Measurements from ENCODE around the gene FGD2. TPM values are rescaled to one million over a fixed set of nuclear protein-coding genes. Genes with fewer than 3 reads are reported as not detected.

Gene FGD2
- total RNA-seq, 1 experiment from 2014 or later = 0.13 TPM

GRCh38 chr6:36985417-36985807 is 20.0 kb upstream of the FGD2 start:
- no peak overlapping the region for H2BK15ac ChIP-seq (ENCODE audit: low read depth, low read length)
- H3K4me3 Mint-ChIP-seq = no peak overlapping the region
- H3K4me2 ChIP-seq (ENCODE audit: insufficient read depth, insufficient read length, low read length) = peak overlapping the region; percentile 78
- no peak overlapping the region for H4K5ac ChIP-seq (ENCODE audit: insufficient read length, low read depth, low read length)
- H3K27ac ChIP-seq (ENCODE audit: insufficient read length, low read depth, low read length) = no peak overlapping the region
- H2BK5ac ChIP-seq (ENCODE audit: insufficient read length, low read length) = no peak overlapping the region
- WGBS (ENCODE audit: extremely low coverage, insufficient read length, low lambda C conversion rate) = no CpG with 5 or more reads among the region's 15 CpGs
- no peak for TF ChIP-seq CTCF (conservative IDR thresholded peaks at IDR 0.05)
- peak overlapping the region; percentile 88 for H3K9ac ChIP-seq (ENCODE audit: extremely low read depth, insufficient read length, low read length)
- no peak overlapping the region for H4K91ac ChIP-seq (ENCODE audit: insufficient read length, low read depth, low read length)
- H3K56ac ChIP-seq (ENCODE audit: insufficient read length, low read depth, low read length) = no peak overlapping the region
- H3K4me1 ChIP-seq (ENCODE audit: insufficient read depth, low read length) = peaks cover 14% of the 10 kb centered on the region; the same call in 1 of the 2 replicates
- no peak overlapping the region for H3K4ac ChIP-seq (ENCODE audit: low read depth, low read length)
- no peak for DNase-seq
- no peak overlapping the region for H2AK5ac ChIP-seq (ENCODE audit: insufficient read length, low read length)
- H3K23ac ChIP-seq (ENCODE audit: insufficient read length, low read depth, low read length) = no peak overlapping the region
- no peak overlapping the region for H4K8ac ChIP-seq (replicated peaks; ENCODE audit: insufficient read length, low read depth, low read length)
- peak overlapping the region in 1 of 3 experiments; percentile 83; a peak in 1 of 7 replicates for H3K27ac Mint-ChIP-seq
- no peaks in the 10 kb centered on the region for H3K79me1 ChIP-seq (ENCODE audit: insufficient read depth, low read depth, low read length, poor library complexity, severe bottlenecking)
- H3K14ac ChIP-seq (ENCODE audit: insufficient read depth, low read length) = peak overlapping the region; percentile 71
- peaks cover 26% of the 10 kb centered on the region in 2 experiments for H3K4me1 Mint-ChIP-seq
- H2BK20ac ChIP-seq (ENCODE audit: low read depth, low read length, poor library complexity, severe bottlenecking) = no peak overlapping the region
- no peaks in the 10 kb centered on the region for H3K9me3 Mint-ChIP-seq
- H3K27me3 Mint-ChIP-seq (ENCODE audit: low read depth) = no peaks in the 10 kb centered on the region
- H2BK12ac ChIP-seq (ENCODE audit: insufficient read length, low read depth, low read length) = no peak overlapping the region
- H4K20me1 ChIP-seq (ENCODE audit: control insufficient read depth, insufficient read depth, insufficient read length) = no peaks in the 10 kb centered on the region
- H3K36me3 Mint-ChIP-seq (ENCODE audit: insufficient read depth in 1 of 3, low read depth in 3 of 3) = peaks cover 5 to 9% (median 5%) of the 10 kb centered on the region in 3 experiments; a peak in 5 of 7 replicates
- peak overlapping the region; percentile 65 for H2BK120ac ChIP-seq (ENCODE audit: low read depth, low read length, poor library complexity, severe bottlenecking)
- H3K23me2 ChIP-seq (ENCODE audit: insufficient read length, low read depth, low read length, poor library complexity, severe bottlenecking) = peaks cover 21% of the 10 kb centered on the region
- no peaks in the 10 kb centered on the region for H3K27me3 ChIP-seq (ENCODE audit: insufficient read depth, low read length)
- H3K9me3 ChIP-seq (ENCODE audit: control insufficient read depth, low read depth, low read length) = no peaks in the 10 kb centered on the region
- no peak overlapping the region for H3T11ph ChIP-seq (ENCODE audit: low read length)
- H2AFZ ChIP-seq (ENCODE audit: low read length) = no peak overlapping the region
- peaks cover 43% of the 10 kb centered on the region; the same call in 1 of the 2 replicates for H3K79me2 ChIP-seq (ENCODE audit: insufficient read depth, low read length)
- H3K18ac ChIP-seq (ENCODE audit: insufficient read length, low read depth, low read length) = peak overlapping the region; percentile 47
